ENCODE measurements around the gene SETD1B.
A peak's percentile ranks its signal among the peaks of the same experiment; 100 is the strongest.
"Not testable (repeated sequence)": the region's sequence is repeated elsewhere in the genome, so short reads cannot be mapped to it uniquely, and the experiment has no call there.

SETD1B gene

DNA sequence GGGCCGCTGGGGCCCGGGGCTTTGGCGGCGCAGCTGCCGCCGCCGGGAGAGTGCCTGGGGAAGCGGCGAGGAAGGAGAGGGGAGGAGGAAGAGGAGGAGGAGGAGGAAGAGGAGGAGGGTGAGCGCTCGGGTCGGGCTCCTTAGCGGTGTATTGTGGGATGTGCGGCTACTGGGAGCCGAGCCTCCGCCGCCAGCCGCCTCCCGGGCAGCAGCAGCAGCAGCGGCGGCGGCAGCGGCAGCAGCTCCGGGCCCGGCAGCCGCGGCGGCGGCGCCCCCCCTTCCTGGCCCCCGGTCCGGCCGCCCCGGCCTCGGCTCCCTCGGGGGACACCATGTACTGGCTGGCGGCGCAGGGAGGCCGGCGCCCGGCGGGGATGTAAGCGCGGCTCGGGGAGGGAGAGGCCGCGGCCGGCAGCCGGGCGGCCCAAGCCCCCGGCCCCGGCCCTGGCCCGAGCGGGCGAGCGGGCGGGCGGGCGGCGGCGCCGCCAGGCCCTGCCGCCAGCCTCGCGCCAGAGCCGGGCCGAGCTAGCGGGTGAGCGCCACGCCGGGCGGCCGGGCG, at the start of gene SETD1B:
Gene SETD1B, plus strand, starts transcription at position 149 of the 556 bp plus-strand sequence. CDS start 729 bp downstream, outside the sequence.
- intact Hi-C loops (cut with DNase I) = no loop called here
- peak in 41 of 42 donors; percentile 51 to 89 (median 73) for DNase-seq

DNA sequence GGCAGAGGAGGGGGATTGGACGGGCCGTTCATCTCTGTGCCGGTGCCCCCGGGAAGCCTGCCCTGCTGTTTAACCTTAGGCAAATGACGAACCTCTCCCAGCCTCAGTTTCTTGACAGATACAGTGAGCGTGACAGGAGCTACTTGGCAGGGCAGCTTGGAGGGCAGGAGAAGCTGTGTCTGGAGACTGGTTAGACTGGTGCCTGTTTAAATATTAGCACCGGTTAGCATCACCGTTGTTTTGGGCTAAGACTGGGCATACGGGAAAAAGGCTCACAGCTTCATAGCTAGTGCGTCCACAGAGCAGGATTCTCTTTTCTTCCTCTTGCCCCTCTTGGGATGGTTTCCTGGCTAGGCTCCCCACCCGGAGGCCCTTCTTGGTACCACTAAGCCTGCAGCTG, 49.0 kb upstream of the SETD1B start:
- no peak for DNase-seq
- intact Hi-C loops (cut with DNase I) = no loop called here

DNA sequence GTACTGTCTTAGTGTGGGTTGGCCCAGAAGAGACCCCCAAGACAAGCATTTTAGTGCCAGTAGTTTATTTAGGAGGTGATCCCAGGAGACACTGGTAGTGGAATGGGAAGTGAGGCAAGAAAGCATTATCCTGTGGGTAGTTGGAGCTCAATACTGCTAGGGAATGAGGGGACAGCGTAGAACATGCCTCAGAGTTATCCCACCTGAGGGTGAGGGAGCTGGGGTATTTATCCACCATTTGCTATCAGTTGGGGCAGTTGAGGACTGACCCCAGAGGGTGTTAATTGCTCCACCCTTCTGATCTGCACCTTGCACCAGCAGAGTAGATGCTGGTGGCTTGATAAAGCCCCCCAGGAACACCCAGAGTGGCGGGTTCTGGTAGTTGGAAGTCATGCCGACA, 48.2 kb upstream of the SETD1B start:
- intact Hi-C loops (cut with DNase I) = no loop called here
- no peak for DNase-seq

DNA sequence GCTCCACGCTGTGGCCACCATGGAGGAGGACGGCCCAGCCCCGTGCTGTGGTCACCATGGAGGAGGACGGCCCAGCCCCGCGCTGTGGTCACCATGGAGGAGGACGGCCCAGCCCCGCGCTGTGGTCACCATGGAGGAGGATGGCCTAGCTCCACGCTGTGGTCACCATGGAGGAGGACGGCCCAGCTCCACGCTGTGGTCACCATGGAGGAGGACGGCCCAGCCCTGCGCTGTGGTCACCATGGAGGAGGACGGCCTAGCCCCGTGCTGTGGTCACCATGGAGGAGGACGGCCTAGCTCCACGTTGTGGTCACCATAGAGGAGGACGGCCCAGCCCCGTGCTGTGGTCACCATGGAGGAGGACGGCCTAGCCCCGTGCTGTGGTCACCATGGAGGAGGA, 45.3 kb upstream of the SETD1B start:
- intact Hi-C loops (cut with DNase I) = not testable (repeated sequence)

DNA sequence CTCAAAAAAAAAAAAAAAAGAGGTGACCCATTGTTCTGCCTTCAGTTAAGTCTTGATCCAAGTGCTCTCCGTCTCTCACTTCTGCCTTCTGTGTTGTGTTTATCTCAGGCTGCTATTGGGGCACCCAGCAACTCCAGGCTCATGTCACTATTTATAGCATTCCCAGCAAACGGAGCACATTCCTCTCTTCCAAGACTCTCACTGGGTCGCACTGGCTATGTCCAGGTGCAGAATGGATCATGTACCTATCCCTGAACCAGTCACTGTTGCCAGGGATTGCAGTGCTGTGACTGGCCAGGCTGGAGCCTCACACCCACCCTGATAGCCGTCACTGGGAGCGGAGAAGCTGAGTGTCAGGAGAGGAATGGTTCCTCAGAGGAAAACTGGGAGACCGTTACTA, 41.5 kb upstream of the SETD1B start:
- intact Hi-C loops (cut with DNase I) = no loop called here
- no peak for DNase-seq

More for the DNA sequence above, 45.3 kb upstream of the SETD1B start:
- DNase-seq = not testable (repeated sequence)

DNA sequence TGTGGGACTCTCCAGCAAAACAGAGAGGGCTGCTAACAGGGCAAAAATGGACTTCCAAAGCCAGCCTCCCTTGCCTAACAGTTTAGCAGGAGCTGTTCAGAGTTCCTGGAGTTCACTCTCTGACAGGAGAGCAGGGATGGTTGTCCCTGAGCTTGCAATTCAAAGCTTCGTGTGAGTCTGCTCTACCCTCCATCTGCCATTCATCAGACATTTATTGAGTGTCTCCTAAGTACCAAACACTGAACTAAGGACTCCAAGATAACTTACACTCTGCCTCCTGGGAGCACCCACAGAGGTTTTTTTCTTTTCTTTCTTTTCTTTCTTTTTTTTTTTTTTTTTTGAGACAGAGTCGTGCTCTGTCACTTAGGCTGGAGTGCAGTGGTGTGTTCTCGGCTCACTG, 39.0 kb upstream of the SETD1B start:
- intact Hi-C loops (cut with DNase I) = no loop called here
- no peak for DNase-seq

DNA sequence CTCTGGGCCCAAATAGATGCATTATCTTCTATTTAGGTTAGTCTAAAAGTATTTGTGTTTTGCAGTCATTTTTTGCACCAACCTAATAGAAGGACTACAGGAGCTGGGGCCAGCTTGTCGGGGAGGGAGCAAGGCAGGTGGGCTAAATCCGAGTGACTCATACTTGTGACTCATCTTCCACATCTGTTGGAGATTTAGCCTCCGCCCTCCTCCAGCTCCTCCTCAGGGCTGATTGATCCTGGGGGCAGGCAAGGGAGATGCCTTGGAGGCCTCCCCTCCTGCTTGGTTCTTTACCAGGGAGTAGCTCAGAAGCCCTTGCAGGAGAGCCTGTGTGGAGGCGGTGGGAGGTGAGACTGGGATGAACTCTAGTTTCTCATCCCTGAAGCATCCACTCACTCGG, 38.2 kb upstream of the SETD1B start:
- intact Hi-C loops (cut with DNase I) = no loop called here
- peak in 37 of 42 donors; percentile 28 to 91 (median 61) for DNase-seq

DNA sequence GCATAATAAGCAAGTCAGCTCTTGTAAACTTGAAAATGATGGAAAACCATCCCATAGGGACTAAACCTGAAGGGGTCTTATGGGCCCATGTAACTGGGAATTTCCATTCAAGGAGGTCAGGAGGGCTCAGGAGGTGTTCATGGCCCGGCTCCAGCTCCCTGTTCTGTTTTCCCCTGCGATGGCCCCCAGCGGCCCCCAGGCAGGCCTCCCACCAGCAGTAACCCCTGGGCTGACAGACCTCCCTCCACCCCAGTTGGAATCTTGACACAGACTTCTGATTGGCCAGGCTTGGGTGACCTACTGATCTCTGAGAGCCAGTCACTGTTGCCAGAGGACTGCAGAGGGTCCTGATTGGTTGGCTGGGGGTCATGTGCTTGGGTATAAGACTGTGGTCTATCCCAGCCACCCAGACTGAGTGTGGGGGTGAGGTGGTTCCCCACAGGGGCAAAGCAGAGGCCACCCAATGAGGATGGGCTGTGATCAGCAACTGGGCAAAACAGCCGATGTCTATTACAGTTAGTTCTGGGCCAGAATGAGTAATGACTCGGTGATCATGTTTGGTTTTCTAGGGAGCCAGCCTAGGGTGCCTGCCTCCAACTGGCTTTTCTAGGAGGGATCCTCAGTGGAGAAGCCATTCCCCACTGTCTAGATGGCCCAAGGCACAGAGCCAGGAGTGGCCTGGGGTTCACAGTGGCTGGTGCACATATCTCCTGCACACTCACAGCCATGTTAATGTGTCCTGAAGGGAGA, 37.3 kb upstream of the SETD1B start:
- intact Hi-C loops (cut with DNase I) = no loop called here

DNA sequence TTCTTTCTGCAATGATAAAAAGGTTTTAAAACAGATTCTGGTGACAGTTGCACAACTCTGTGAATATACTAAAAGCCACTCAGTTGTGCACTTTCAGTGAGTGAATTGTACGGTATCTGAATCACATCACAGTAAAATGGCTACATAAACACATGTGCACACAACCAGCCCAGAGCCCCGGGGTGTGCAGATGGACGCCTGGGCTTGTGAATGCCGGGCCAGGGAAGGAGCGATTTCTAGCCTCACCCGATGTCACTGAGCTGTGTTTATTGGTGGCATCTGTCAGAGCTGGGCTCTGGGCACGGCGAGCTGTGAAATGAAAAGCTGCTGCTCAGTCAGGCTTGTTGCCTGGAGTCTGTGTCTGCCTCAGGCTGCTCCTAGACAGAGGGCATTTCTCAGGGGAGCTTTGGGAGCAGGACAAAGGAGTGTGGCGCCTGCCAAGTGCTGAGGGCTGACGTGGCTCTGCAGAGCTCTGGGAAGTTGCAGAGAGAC, 36.2 kb upstream of the SETD1B start:
- intact Hi-C loops (cut with DNase I) = no loop called here
- DNase-seq = peak in 37 of 42 donors; percentile 24 to 86 (median 62)

More for the DNA sequence above, 37.3 kb upstream of the SETD1B start:
- no peak for DNase-seq

DNA sequence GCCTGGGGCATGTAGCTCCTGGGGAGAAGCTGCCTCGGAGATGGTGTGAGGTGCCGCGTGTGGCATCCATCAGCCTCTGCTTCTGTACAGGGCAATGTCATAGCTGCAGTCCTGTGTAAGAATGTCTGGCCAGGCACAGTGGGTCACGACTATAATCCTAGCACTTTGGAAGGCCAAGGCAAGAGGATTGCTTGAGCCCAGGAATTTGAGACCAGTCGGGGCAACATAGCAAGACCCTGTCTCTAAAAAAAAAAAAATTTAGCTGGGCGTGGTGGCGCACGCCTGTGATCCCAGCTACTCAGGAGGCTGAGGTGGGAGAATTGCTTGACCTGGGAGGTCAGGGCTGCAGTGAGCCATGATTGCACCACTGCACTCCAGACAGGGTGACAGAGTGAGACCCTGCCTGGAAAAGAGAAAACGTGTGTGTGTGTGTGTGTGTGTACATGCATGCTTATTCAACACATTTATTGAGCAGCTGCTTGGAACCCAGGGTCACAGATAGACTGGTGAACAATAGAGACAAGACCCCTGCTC, 34.4 kb upstream of the SETD1B start:
- intact Hi-C loops (cut with DNase I) = no loop called here
- no peak for DNase-seq

DNA sequence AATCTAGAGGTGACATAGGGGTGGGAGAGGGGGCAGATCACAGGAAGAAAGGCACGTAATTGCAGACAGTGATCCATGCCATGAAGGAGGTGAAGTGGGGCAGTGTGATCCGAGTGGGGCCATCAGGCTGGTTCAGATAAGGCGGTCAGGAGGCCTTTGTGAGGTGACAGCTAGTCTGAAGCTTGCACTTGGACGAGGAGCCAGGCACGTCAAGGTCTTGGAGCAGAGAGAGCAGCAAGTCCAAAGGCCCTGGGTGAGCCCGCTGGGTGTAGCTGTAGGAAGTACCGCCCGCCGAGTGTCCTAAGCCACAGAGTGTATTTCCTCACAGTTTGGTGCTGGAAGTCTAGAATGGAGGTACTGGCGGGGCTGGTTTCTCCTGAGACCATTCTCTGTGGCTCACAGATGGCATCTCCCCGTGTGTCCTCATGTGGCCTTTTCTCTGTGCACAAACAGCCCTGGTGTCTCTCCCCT, 33.9 kb upstream of the SETD1B start:
- DNase-seq = no peak
- intact Hi-C loops (cut with DNase I) = loop anchor here (5.0 kb wide), 1 partner anchor 73 kb away; no protein-coding TSS in a partner anchor

DNA sequence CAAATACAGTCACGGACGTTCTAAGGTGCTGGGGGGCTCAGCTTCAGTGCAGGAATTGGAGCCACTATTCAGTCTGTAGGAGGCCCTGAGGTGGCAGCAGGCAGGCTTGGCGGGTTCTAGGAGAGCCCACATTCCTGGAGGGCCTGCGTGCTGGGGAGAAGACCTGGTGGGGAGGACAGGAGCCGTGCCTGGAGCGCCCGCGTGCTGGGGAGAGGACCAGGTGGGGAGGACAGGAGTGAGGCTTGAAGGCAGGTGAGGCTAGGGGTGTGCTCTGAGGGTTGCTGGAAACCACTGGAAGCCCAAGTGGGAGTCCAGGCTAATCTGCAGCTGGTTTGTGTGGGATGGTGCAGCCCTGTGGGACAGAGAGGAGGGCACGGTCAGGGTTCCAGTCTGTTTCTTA, 33.4 kb upstream of the SETD1B start:
- no peak for DNase-seq
- intact Hi-C loops (cut with DNase I) = loop anchor here (5.0 kb wide), 1 partner anchor 73 kb away; no protein-coding TSS in a partner anchor

DNA sequence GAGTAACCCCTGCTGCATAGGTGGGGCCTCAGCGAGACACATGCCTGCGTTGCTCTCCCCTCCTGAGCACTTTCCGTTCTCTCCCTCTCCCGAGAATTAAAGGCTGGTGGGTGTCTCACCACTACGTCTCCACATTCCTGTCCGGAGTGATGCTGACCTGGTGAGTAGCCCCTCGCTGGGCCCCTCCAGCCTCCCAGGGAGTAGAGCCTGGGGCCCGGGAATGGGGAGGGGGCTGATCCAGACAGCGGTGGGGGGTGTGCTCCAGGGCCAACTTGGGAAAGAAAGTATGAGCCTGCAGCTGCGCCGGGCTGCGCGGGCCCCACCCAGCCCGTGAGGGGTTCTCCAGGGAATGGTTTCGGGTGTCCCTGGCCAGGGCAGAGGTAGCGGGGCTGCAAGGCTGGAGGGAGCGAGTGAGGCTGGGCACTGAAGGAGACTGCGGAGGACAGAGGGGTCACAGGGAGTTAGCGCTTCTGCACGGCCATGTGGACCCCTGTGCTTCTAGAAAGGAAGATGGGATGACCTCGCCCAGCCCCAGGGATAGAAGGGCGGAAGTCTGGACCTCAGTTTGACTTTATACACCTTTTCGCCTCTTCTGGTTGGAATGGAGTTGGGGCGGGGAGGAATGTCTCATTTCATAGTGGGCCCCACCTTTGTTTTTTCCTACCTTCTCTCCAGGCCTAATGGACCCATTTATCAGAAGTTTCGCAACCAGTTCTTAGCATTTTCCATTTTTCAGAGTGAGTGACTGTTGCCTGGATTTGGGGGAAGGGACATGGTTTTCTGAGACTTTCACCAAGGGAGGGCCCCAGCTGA, 32.8 kb upstream of the SETD1B start:
- intact Hi-C loops (cut with DNase I) = loop anchor here (5.0 kb wide), 1 partner anchor 74 kb away; no protein-coding TSS in a partner anchor

DNA sequence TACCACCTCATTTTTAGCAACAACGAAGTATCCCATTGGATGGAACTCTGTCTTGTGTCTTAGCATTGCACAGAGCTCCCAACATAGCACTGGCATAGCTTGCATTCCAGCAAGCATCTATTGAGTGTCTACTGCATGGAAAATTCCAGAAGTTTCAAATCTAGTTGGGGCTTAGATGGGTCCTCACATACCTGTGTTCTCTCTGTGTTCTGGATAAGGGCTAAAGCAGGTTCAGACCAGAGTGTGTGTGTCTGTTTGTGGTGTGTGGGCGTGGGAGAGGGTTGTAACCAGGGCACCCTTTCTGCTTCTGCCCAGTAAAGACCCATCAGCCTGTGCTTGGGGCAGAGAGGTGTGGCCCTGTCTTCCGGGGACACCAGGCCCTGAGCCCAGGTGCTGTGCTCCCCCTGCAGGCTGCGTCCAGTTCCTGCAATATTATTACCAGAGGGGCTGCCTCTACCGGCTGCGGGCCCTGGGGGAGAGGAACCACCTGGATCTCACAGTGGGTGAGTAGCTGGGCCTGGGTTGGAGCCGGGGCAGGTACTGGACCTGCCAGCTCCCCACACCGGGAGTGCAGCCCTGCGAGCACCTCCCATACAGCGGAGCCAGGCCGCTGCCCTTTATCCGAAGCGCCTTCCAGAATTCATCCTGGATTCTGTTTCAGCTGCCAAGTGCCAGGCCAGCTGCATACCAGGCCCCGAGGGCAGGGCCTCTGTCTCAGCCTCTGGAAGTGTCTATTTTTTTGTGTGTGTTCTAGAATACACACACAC, 30.6 kb upstream of the SETD1B start:
- intact Hi-C loops (cut with DNase I) = loop anchor here (5.0 kb wide), 1 partner anchor 76 kb away; no protein-coding TSS in a partner anchor

More for the DNA sequence above, 32.8 kb upstream of the SETD1B start:
- DNase-seq = no peak

DNA sequence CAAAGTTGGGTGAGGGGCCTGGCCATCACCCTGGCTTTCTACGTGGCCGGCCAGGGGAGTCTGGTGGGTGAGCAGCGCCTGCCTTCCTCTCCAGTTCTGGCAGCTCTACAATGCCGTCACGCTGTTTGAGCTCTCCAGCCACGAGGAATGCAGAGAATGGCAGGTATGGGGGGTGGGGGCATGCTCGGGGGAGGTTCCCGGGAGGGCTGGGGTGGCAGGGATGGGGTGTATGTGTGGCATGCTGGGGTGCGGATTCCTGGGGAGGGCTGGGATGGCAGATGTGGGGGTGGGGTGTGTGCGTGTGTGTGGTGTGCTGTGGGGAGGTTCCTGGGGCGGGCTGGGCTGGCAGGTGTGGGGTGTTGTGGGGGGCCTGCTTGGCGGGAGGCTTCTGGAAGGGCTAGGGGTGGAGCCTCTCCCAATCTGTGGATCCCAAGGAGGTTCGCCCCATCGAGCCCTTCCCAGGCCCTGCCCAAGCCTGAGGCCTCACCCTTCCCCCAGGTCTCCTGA, 28.8 kb upstream of the SETD1B start:
- intact Hi-C loops (cut with DNase I) = loop anchor here (5.0 kb wide), 1 partner anchor 78 kb away; no protein-coding TSS in a partner anchor
- peak in 34 of 42 donors; percentile 31 to 82 (median 57) for DNase-seq

More for the DNA sequence above, 30.6 kb upstream of the SETD1B start:
- peak in 40 of 42 donors; percentile 44 to 87 (median 66) for DNase-seq

DNA sequence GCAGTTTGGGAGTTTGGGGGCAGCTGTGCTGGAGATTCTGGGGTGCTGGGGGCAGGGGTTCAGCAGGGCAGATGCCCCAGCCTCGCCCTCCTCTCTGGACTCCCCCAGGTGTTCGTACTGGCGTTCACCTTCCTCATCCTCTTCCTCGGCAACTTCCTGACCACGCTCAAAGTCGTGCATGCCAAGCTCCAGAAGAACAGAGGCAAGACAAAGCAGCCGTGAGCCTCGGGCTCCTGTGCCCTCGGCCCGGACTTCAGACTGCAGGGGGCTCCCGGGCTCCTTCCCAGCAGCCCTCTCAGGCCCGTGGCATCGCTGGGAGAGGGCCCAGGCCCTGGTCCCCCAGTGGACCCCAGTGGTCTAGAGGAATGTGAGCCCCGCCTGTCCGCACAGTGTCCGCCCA, 28.3 kb upstream of the SETD1B start:
- no peak for DNase-seq
- intact Hi-C loops (cut with DNase I) = no loop called here

DNA sequence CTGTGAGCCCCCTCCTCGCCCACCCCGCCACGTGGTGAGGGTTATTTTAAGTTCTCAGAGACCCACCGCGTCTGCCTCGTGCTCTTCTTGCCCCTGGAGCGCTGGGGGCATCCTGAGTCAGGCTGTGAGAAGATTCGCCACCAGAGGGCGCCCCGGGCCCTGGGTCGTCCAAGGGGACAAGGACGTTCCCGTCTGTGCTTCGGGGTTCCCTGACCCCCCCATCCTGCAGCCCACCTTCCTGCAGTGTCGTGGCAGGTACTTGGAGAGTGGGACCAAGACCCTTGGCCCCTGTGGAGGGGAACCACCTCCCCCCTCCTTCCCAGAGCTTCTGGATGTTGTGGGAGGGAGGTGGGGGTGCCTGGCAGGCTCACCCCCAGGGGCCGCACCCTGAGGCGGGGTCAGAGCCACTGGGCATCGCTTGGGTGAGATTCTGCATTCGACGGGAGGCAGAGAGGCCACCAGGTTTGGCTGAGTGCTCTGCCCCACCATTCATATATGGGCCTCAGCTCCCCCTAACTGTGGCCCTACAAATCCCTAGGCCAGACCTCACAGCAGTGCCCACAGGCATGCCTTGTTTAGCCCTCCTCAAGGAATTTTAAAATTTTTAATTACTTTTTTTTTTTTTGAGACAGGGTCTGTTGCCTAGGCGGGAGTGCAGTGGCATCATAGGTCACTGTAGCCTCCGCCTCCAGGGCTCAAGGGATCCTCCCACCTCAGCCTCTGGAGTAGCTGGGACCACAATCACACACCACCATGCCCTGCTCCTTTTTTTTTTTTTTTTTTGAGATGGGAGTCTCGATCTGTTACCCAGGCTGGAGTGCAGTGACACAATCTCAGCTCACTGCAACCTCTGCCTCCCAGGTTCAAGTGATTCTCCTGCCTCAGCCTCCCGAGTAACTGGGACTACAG, 27.4 kb upstream of the SETD1B start:
- intact Hi-C loops (cut with DNase I) = no loop called here
- peak; percentile 48 to 91 (median 80) for DNase-seq

Data from head of caudate nucleus (tissue), 42 donors.